Liver (tissue), 9 donors: ENCODE results near the gene ZG16B. TPM values are rescaled to one million over a fixed set of nuclear protein-coding genes. Genes with fewer than 3 reads are reported as not detected.

ENCODE experiments used
- DNase-seq: peaks from one replicate; pipeline ENCODE4 v3.0.0-alpha.2; 2017; ENCODE audit warnings: low spot score
- H3K27ac ChIP-seq, 2 donors: one replicate each; pipeline ENCODE4 v1.7.0; 2013; ENCODE audit warnings: inconsistent platforms in 2 of 2, low read length in 2 of 2, control low read depth in 1 of 2, low read depth in 1 of 2, mild to moderate bottlenecking in 1 of 2
- H3K27me3 ChIP-seq, 4 donors: one replicate each; pipeline versions ENCODE4 v1.6.1 to v1.7.0; 2013; ENCODE audit warnings: low read length in 3 of 4, inconsistent platforms in 1 of 4, mild to moderate bottlenecking in 1 of 4, moderate library complexity in 1 of 4; ENCODE audit not compliant: control insufficient read depth in 4 of 4, insufficient read depth in 4 of 4
- H3K36me3 ChIP-seq, 4 donors: one replicate each; pipeline versions ENCODE4 v1.6.1 to v1.7.0; 2013; ENCODE audit warnings: low read length in 3 of 4, mild to moderate bottlenecking in 3 of 4, low read depth in 1 of 4, moderate library complexity in 1 of 4; ENCODE audit not compliant: control insufficient read depth in 4 of 4, insufficient read depth in 3 of 4
- H3K4me1 ChIP-seq, 4 donors: one replicate each; pipeline versions ENCODE4 v1.6.1 to v1.7.0; 2013; ENCODE audit warnings: low read length in 3 of 4, mild to moderate bottlenecking in 3 of 4, moderate library complexity in 1 of 4; ENCODE audit not compliant: control insufficient read depth in 4 of 4, insufficient read depth in 4 of 4
- H3K4me3 ChIP-seq, 3 donors: one replicate each; pipeline versions ENCODE4 v1.6.1 to v1.7.0; 2013; ENCODE audit warnings: low read length in 3 of 3, control low read depth in 1 of 3, low read depth in 1 of 3, mild to moderate bottlenecking in 1 of 3
- H3K9ac ChIP-seq, 2 donors: one replicate each; pipeline ENCODE4 v1.7.0; 2013; ENCODE audit warnings: low read length in 2 of 2, mild to moderate bottlenecking in 2 of 2, moderate library complexity in 2 of 2, control low read depth in 1 of 2, low read depth in 1 of 2
- H3K9me3 ChIP-seq, 4 donors: one replicate each; pipeline versions ENCODE4 v1.6.1 to v1.7.0; 2013; ENCODE audit warnings: low read length in 3 of 4; ENCODE audit not compliant: control insufficient read depth in 4 of 4
- ATF3 ChIP-seq: IDR thresholded peaks from 2 replicates; pipeline ENCODE4 v1.6.1; 2016; ENCODE audit warnings: antibody characterized with exemption
- CTCF ChIP-seq: fragments of 150-350 bp; IDR thresholded peaks from 2 replicates; pipeline ENCODE4 v1.5.1; 2017; ENCODE audit warnings: improper control_type of control experiment, low read depth, low read length; ENCODE audit not compliant: missing input control
- EGR1 ChIP-seq, 2 donors: IDR thresholded peaks; 2 replicates each; pipeline ENCODE4 v1.6.1; 2016 to 2018; ENCODE audit warnings: antibody characterized with exemption in 2 of 2, low read depth in 2 of 2
- FOXA1 ChIP-seq: IDR thresholded peaks from 2 replicates; pipeline ENCODE4 v1.6.1; 2016; ENCODE audit warnings: antibody characterized with exemption
- FOXA2 ChIP-seq: IDR thresholded peaks from 2 replicates; pipeline ENCODE4 v1.6.1; 2016; ENCODE audit warnings: antibody characterized with exemption
- GABPA ChIP-seq, 2 donors: IDR thresholded peaks in 1 of 2; conservative IDR thresholded peaks in 1 of 2; 2 replicates each; pipeline ENCODE4 v1.6.1; 2016; ENCODE audit warnings: antibody characterized with exemption in 2 of 2, mild to moderate bottlenecking in 1 of 2, moderate library complexity in 1 of 2
- HNF4A ChIP-seq, 2 donors: conservative IDR thresholded peaks; 2 replicates each; pipeline ENCODE4 v1.6.1; 2016; ENCODE audit warnings: antibody characterized with exemption in 2 of 2, mild to moderate bottlenecking in 2 of 2
- HNF4G ChIP-seq: IDR thresholded peaks from 2 replicates; pipeline ENCODE4 v1.6.1; 2016; ENCODE audit warnings: antibody characterized with exemption
- JUND ChIP-seq, 2 donors: IDR thresholded peaks; 2 replicates each; pipeline ENCODE4 v1.6.1; 2016; ENCODE audit warnings: antibody characterized with exemption in 2 of 2
- MAX ChIP-seq: IDR thresholded peaks from 2 replicates; pipeline ENCODE4 v1.6.1; 2016; ENCODE audit warnings: antibody characterized with exemption
- NR2F2 ChIP-seq: IDR thresholded peaks from 2 replicates; pipeline ENCODE4 v1.6.1; 2016; ENCODE audit warnings: antibody characterized with exemption
- RAD21 ChIP-seq, 2 donors: IDR thresholded peaks; 2 replicates each; pipeline ENCODE4 v1.6.1; 2016; ENCODE audit warnings: antibody characterized with exemption in 2 of 2, mild to moderate bottlenecking in 2 of 2
- REST ChIP-seq: IDR thresholded peaks from 2 replicates; pipeline ENCODE4 v1.6.1; 2016; ENCODE audit warnings: antibody characterized with exemption, mild to moderate bottlenecking
- RXRA ChIP-seq, 2 donors: IDR thresholded peaks; 2 replicates each; pipeline ENCODE4 v1.6.1; 2017 to 2018; ENCODE audit warnings: antibody characterized with exemption in 2 of 2, mild to moderate bottlenecking in 1 of 2
- SP1 ChIP-seq: IDR thresholded peaks from 2 replicates; pipeline ENCODE4 v1.6.1; 2018; ENCODE audit warnings: antibody characterized with exemption, mild to moderate bottlenecking
- TAF1 ChIP-seq: conservative IDR thresholded peaks from 2 replicates; pipeline ENCODE4 v1.6.1; 2016; ENCODE audit warnings: antibody characterized with exemption, mild to moderate bottlenecking
- YY1 ChIP-seq: IDR thresholded peaks from 2 replicates; pipeline ENCODE4 v1.6.1; 2016; ENCODE audit warnings: antibody characterized with exemption, mild to moderate bottlenecking
- ZBTB33 ChIP-seq: IDR thresholded peaks from 2 replicates; pipeline ENCODE4 v1.6.1; 2016; ENCODE audit warnings: antibody characterized with exemption
- WGBS: extraction: QIAGEN DNeasy Blood & Tissue Kit; methylation state at CpG from one replicate; pipeline ENCODE4 v1.1.7; 2013; 5-methylcytosine and 5-hydroxymethylcytosine counted together
- polyA plus RNA-seq, 2 donors: library from polyadenylated mRNA; stranded (reverse) in 1 of 2; unstranded in 1 of 2; fragments of 200-250 nt in 1 of 2; fragments of >200 nt in 1 of 2; fragmentation: Nextera tagmentation in 1 of 2; extraction: Ambion mirVana in 1 of 2; gene quantifications; one replicate each; pipeline versions ENCODE4 v1.2.1 to v1.2.3, GENCODE V29; 2013 to 2015
- total RNA-seq, 2 donors: library from RNA; depleted of rRNA; stranded (reverse); fragments of >200 nt; gene quantifications; one replicate each; pipeline ENCODE4 v1.2.3, GENCODE V29; 2014
- donor health status: healthy.
- donor health status: healthy.
- donor health status: healthy.
- donor health status: healthy.
- donor health status: healthy.

ZG16B gene
- total and polyA plus RNA-seq, 4 donors: 0.24 to 0.79 (median 0.43) TPM

- peaks cover 3 to 5% (median 5%) of the 10 kb centered on the region in 4 donors for H3K4me1 ChIP-seq
- no peak overlapping the region for H3K27ac ChIP-seq
- no peaks in the 10 kb centered on the region for H3K9me3 ChIP-seq
- WGBS: 68% methylated on average over 6 of the region's 6 CpGs
- no peak overlapping the region for H3K9ac ChIP-seq
- no peak overlapping the region for H3K4me3 ChIP-seq
- no peaks in the 10 kb centered on the region for H3K36me3 ChIP-seq
- TF ChIP-seq HNF4A (conservative IDR thresholded peaks at IDR 0.05) (no peak), GABPA (IDR thresholded peaks at IDR 0.05 in 1 of 2, conservative IDR thresholded peaks at IDR 0.05 in 1 of 2) (no peak), HNF4G (no peak), RXRA (IDR thresholded peaks at IDR 0.05) (no peak), JUND (IDR thresholded peaks at IDR 0.05) (no peak), FOXA2 (no peak), CTCF (no peak), MAX (no peak), REST (no peak), SP1 (no peak), NR2F2 (no peak), ATF3 (no peak), EGR1 (IDR thresholded peaks at IDR 0.05; ENCODE audit: low read depth in 2 of 2) (no peak), TAF1 (no peak), RAD21 (IDR thresholded peaks at IDR 0.05) (no peak), FOXA1 (no peak), YY1 (no peak), ZBTB33 (no peak)
- no peaks in the 10 kb centered on the region for H3K27me3 ChIP-seq
- no peak for DNase-seq
Observed at GRCh38 chr16:2871926-2872325, 41.8 kb downstream of the ZG16B start.
